Esophagus squamous epithelium (tissue), 5 donors: Measurements from ENCODE around the gene LRRC59. TPM values are rescaled to one million over a fixed set of nuclear protein-coding genes. Genes with fewer than 3 reads are reported as not detected.
A peak's percentile ranks its signal among the peaks of the same experiment; 100 is the strongest.

ENCODE experiments used
- DNase-seq: peaks from one replicate; lab custom pipeline; 2025; lab: John Stamatoyannopoulos, UW
- H3K27ac ChIP-seq, 4 donors: fragments of 200-600 bp; sonication (generic); one replicate each; pipeline ENCODE4 v1.5.1; 2016 to 2019; ENCODE audit warnings: mild to moderate bottlenecking in 1 of 4
- H3K27me3 ChIP-seq, 4 donors: fragments of 200-600 bp; sonication (generic); 1 replicate in 3 of 4; 2 replicates in 1 of 4; pipeline versions ENCODE4 v1.5.1 to v1.6.0; 2017 to 2021; ENCODE audit warnings: antibody characterized with exemption in 1 of 4
- H3K36me3 ChIP-seq, 3 donors: fragments of 200-600 bp; sonication (generic); one replicate each; pipeline ENCODE4 v1.5.1; 2016 to 2019
- H3K4me1 ChIP-seq, 3 donors: fragments of 200-600 bp; sonication (generic); one replicate each; pipeline ENCODE4 v1.5.1; 2017 to 2019
- H3K4me3 ChIP-seq, 4 donors: fragments of 200-600 bp; sonication (generic); 1 replicate in 3 of 4; 2 replicates in 1 of 4; pipeline ENCODE4 v1.5.1; 2016 to 2019; ENCODE audit warnings: mild to moderate bottlenecking in 2 of 4, moderate library complexity in 1 of 4
- H3K9me3 ChIP-seq, 3 donors: fragments of 200-600 bp; sonication (generic); one replicate each; pipeline ENCODE4 v1.5.1; 2016 to 2019
- POLR2A ChIP-seq, 4 donors: fragments of 450-650 bp; IDR thresholded peaks; one replicate each; pipeline ENCODE4 v1.6.1; 2017; ENCODE audit warnings: antibody characterized with exemption in 4 of 4, mild to moderate bottlenecking in 4 of 4, moderate library complexity in 3 of 4
- WGBS, 2 donors: methylation state at CpG; one replicate each; pipeline ENCODE4 v1.1.5; 2018; 5-methylcytosine and 5-hydroxymethylcytosine counted together
- intact Hi-C: fragments of 100-400 bp; cut with DNase I; formaldehyde crosslinking; loops from one replicate; pipeline ENCODE4 v1.15.0; 2022
- total RNA-seq, 4 donors: library from RNA; depleted of rRNA; stranded (reverse); fragments of >200 nt; gene quantifications; one replicate each; pipeline ENCODE4 v1.1.0, GENCODE V29; 2016
- TF ChIP-seq, protein P1 (sequence below), 6 experiments: fragments of 450-650 bp in 4 of 6; fragments of 200-600 bp in 2 of 6; sonication (generic) in 2 of 6; IDR thresholded peaks; one replicate each; pipeline ENCODE4 v1.5.1; 2016 to 2019; ENCODE audit warnings: antibody characterized with exemption in 6 of 6, mild to moderate bottlenecking in 4 of 6, moderate library complexity in 4 of 6
- donor health status: DM: yes; HTN: yes; CAD: no.

Gene LRRC59
- total RNA-seq, 4 donors from 2014 or later: 63.4 to 136 (median 77.9) TPM

DNA sequence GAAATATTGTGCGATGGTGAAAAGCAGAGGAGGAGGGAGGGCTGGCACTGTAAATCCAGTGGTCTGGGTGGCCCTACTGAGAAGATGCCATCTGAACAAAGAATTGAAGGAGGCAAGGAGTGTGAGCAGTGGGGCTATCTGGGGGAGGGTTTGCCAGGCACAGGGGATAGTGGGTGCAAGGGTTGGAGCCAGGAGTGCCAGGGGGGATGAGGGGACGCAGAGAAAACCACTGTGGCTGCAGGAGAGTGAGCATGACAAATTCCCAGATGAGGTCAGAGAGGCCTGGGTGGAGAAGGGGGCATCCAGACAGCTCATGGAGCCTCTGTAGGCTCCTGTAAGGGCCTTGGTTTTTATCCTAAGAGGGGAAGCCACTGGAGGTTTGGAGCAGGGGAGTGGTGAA lies 46.6 kb downstream of the LRRC59 start:
- peaks cover 15 to 29% (median 25%) of the 10 kb centered on the region in 3 donors for H3K4me1 ChIP-seq
- no peak overlapping the region for H3K27ac ChIP-seq
- H3K4me3 ChIP-seq: no peak overlapping the region
- 84 to 85% methylated on average over 2 of the region's 2 CpGs for WGBS, 2 donors
- no peaks in the 10 kb centered on the region for H3K27me3 ChIP-seq
- TF ChIP-seq, protein P1, sequence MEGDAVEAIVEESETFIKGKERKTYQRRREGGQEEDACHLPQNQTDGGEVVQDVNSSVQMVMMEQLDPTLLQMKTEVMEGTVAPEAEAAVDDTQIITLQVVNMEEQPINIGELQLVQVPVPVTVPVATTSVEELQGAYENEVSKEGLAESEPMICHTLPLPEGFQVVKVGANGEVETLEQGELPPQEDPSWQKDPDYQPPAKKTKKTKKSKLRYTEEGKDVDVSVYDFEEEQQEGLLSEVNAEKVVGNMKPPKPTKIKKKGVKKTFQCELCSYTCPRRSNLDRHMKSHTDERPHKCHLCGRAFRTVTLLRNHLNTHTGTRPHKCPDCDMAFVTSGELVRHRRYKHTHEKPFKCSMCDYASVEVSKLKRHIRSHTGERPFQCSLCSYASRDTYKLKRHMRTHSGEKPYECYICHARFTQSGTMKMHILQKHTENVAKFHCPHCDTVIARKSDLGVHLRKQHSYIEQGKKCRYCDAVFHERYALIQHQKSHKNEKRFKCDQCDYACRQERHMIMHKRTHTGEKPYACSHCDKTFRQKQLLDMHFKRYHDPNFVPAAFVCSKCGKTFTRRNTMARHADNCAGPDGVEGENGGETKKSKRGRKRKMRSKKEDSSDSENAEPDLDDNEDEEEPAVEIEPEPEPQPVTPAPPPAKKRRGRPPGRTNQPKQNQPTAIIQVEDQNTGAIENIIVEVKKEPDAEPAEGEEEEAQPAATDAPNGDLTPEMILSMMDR (IDR thresholded peaks at IDR 0.05): no peak
- no peak for TF ChIP-seq POLR2A (IDR thresholded peaks at IDR 0.05)
- intact Hi-C loops: no loop called here
- DNase-seq: no peak
- no peaks in the 10 kb centered on the region for H3K9me3 ChIP-seq
- peaks cover 6 to 40% (median 14%) of the 10 kb centered on the region in 3 donors for H3K36me3 ChIP-seq

DNA sequence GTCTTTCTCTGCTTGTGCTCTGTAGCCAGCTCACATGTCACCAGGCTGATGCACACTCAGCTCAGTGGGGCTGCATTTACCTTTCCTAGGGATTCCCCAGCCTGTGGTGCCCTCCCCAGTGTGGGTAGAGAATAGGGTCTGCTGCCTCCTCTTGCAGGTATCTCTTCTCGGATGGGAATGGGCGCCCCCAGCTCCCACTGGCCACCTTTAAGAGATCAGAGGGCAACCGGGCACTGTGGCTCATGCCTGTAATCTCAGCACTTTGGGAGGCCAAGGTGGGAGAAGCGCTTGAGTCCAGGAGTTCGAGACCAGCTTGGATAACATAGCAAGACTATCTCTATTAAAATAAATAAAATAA lies 48.1 kb downstream of the LRRC59 start:
- Histone ChIP-seq H3K4me3 (no peak overlapping the region), H3K4me1 (peaks cover 20 to 41% (median 31%) of the 10 kb centered on the region in 3 donors), H3K27me3 (no peaks in the 10 kb centered on the region), H3K9me3 (no peaks in the 10 kb centered on the region), H3K27ac (no peak overlapping the region), H3K36me3 (peaks cover 0 to 25% (median 0%) of the 10 kb centered on the region in 3 donors)
- TF ChIP-seq POLR2A (IDR thresholded peaks at IDR 0.05): no peak
- TF ChIP-seq, protein P1 (IDR thresholded peaks at IDR 0.05): no peak
- 100% methylated on average over 4 of the region's 5 CpGs; no CpG with 5 or more reads in 1 of the 2 donors for WGBS, 2 donors
- intact Hi-C loops: no loop called here
- no peak for DNase-seq

DNA sequence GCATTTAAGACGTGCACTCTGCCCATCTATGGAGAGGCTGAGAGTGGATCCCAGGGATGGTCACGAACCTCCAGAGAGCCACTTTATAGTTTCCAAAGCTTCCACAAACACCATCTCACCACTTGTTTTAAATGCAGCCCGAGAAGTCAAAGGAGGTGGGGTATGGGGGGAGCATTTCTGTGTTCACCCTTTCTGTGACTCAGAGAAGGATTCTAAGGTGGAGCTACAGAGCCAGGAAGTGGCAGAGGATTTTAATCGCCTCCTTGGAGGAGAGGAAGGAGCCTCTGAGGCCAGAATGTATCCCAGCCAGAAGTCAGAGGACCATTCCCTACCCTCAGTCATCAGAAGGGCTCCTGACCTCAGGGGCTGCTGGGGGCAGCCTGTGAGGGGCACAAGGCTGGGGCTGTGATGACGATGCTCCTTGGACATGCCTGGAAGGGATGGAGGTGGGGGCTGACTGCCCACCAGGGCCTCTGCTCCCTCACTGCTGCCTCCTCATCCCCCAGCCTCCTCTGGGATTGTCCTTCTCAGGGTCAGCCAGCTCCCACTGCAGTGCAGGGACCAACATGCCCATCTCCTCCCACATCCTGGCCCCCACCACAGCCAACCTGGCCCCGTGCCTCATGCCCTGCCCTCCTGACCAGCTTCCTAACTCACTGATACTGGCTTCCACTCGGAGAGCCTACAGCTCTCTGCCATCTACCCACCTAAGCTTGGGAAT lies 48.6 kb downstream of the LRRC59 start:
- no peak overlapping the region for H3K27ac ChIP-seq
- H3K36me3 ChIP-seq: peaks cover 0 to 19% (median 0%) of the 10 kb centered on the region in 3 donors
- no peak overlapping the region for H3K4me3 ChIP-seq
- H3K27me3 ChIP-seq: no peaks in the 10 kb centered on the region
- peaks cover 20 to 41% (median 31%) of the 10 kb centered on the region in 3 donors for H3K4me1 ChIP-seq
- WGBS, 2 donors: 53 to 64% methylated on average over 5 to 7 of the region's 7 CpGs
- TF ChIP-seq POLR2A (IDR thresholded peaks at IDR 0.05): no peak
- TF ChIP-seq, protein P1 (IDR thresholded peaks at IDR 0.05): no peak
- H3K9me3 ChIP-seq: no peaks in the 10 kb centered on the region
- no peak for DNase-seq
- intact Hi-C loops: no loop called here

DNA sequence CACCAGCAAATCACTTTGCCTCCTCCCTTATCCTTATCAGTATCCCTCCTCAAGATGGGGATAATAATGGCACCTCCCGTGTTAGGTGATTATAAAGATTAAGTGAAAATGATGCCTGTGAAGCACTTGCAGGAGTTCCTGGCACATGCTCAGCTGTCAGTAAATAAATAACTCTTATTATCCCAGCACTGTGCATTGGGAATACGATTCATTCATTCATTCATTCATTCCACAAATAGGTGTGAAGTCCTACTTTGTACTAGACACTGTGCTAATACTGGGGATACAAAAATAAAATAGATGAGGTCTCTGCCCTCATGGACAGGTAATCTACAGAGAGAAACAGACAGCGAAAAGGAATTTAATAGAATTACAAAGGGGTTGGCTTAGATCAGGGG lies 49.4 kb downstream of the LRRC59 start:
- Histone ChIP-seq H3K27me3 (no peaks in the 10 kb centered on the region), H3K9me3 (no peaks in the 10 kb centered on the region), H3K36me3 (peaks cover 0 to 11% (median 0%) of the 10 kb centered on the region in 3 donors), H3K4me3 (peak overlapping the region in 1 of 4 donors; percentile 78), H3K4me1 (peaks cover 20 to 41% (median 31%) of the 10 kb centered on the region in 3 donors), H3K27ac (no peak overlapping the region)
- intact Hi-C loops: no loop called here
- no peak for DNase-seq
- 53 to 54% methylated on average over 3 of the region's 3 CpGs for WGBS, 2 donors
- TF ChIP-seq, protein P1 (IDR thresholded peaks at IDR 0.05): no peak
- no peak for TF ChIP-seq POLR2A (IDR thresholded peaks at IDR 0.05)

DNA sequence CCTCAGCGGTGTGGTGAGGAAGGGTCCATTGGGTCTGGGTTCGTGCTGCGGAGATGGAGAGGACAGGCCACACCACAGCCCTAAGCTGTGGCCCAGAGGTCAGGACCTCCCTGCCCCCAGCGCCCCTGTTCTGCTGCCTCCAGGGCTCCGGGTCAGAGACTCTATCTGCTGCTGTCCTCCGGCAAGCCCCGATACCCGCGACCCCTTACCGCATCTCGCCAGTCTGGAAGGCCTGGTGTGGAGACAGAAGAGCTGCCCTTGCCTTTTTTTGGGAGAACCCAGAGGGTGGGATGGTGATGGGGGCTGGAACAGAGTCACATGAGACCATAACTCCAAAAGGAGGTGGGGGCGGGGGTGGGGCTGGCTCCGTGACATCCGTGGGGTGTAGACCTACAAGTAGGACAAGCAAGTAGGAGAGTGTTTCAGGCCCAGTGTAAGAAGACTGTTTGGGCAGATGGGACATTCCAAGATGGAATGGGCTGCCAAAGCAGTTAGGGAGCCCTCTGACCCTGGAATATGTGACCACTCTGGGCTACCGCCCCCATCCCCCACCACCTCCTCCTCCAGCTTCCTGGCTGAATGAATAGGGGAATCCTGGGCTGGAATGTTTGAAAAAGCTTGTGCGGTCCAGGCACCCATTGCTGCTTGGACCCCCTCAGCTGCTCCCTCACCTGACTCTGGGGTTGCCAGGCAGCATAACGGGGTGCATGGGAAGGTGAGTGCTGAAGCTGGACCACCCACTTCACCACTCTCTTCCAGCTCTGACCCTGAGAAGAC lies 50.0 kb downstream of the LRRC59 start:
- H3K36me3 ChIP-seq: peaks cover 0 to 5% (median 0%) of the 10 kb centered on the region in 3 donors
- no peak for DNase-seq
- peaks cover 20 to 41% (median 31%) of the 10 kb centered on the region in 3 donors for H3K4me1 ChIP-seq
- H3K9me3 ChIP-seq: no peaks in the 10 kb centered on the region
- no peaks in the 10 kb centered on the region for H3K27me3 ChIP-seq
- TF ChIP-seq, protein P1 (IDR thresholded peaks at IDR 0.05): no peak
- TF ChIP-seq POLR2A (IDR thresholded peaks at IDR 0.05): no peak
- WGBS, 2 donors: 28 to 29% methylated on average over 5 to 6 of the region's 17 CpGs
- peak overlapping the region; percentile 81 to 88 (median 82) for H3K27ac ChIP-seq
- peak overlapping the region; percentile 72 to 95 (median 78) for H3K4me3 ChIP-seq
- intact Hi-C loops: no loop called here
